ENCODE data around the gene GANAB. TPM values are rescaled to one million over a fixed set of nuclear protein-coding genes. Genes with fewer than 3 reads are reported as not detected.

The GANAB gene
- total RNA-seq, 6 experiments from 2014 or later: 131 to 237 (median 201) TPM

GRCh38 chr11:62578541-62578940, 67.9 kb downstream of the GANAB start:
- WGBS (ENCODE audit: insufficient coverage, low coverage, low lambda C conversion rate, missing lambda C conversion rate): 91% methylated on average over 5 of the region's 11 CpGs
- intact Hi-C loops (cut with DNase I): no loop called here
- H3K4me1 ChIP-seq: peaks cover 0 to 19% (median 2%) of the 10 kb centered on the region in 4 donors

GRCh38 chr11:62577046-62577714, 69.2 kb downstream of the GANAB start:
- no peak overlapping the region for H3K4me3 ChIP-seq
- H3K27me3 ChIP-seq: no peaks in the 10 kb centered on the region

More at GRCh38 chr11:62578541-62578940, 67.9 kb downstream of the GANAB start:
- no peak for TF ChIP-seq CTCF (IDR thresholded peaks at IDR 0.05)
- no peak for TF ChIP-seq POLR2A (IDR thresholded peaks at IDR 0.05)
- no peak for ATAC-seq
- peaks cover 0 to 54% (median 12%) of the 10 kb centered on the region in 4 donors for H3K36me3 ChIP-seq
- H3K4me3 ChIP-seq: no peak overlapping the region
- no peak for DNase-seq
- no peaks in the 10 kb centered on the region for H3K9me3 ChIP-seq
- no peak overlapping the region for H3K27ac ChIP-seq
- no peaks in the 10 kb centered on the region for H3K27me3 ChIP-seq

GRCh38 chr11:62575837-62576236, 70.6 kb downstream of the GANAB start:
- Histone ChIP-seq H3K9me3 (no peaks in the 10 kb centered on the region), H3K36me3 (peaks cover 0 to 55% (median 17%) of the 10 kb centered on the region in 4 donors), H3K27ac (peak overlapping the region; percentile 96 to 100 (median 99)), H3K4me3 (peak overlapping the region in 1 of 3 donors; percentile 59), H3K4me1 (peaks cover 0 to 22% (median 0%) of the 10 kb centered on the region in 4 donors), H3K27me3 (no peaks in the 10 kb centered on the region)
- no peak for DNase-seq
- intact Hi-C loops (cut with DNase I): no loop called here
- no peak for ATAC-seq
- 72% methylated on average over 2 of the region's 14 CpGs for WGBS (ENCODE audit: insufficient coverage, low coverage, low lambda C conversion rate, missing lambda C conversion rate)
- TF ChIP-seq CTCF (IDR thresholded peaks at IDR 0.05) (no peak), POLR2A (IDR thresholded peaks at IDR 0.05) (no peak)

More at GRCh38 chr11:62577046-62577714, 69.2 kb downstream of the GANAB start:
- intact Hi-C loops (cut with DNase I): no loop called here
- peak in 2 of 4 donors; percentile 5 to 7 for ATAC-seq
- H3K27ac ChIP-seq: peak overlapping the region; percentile 96 to 100 (median 99)
- H3K9me3 ChIP-seq: no peaks in the 10 kb centered on the region
- H3K36me3 ChIP-seq: peaks cover 0 to 55% (median 11%) of the 10 kb centered on the region in 4 donors
- H3K4me1 ChIP-seq: peaks cover 0 to 27% (median 2%) of the 10 kb centered on the region in 4 donors
- peak in 1 of 3 donors; percentile 41 for DNase-seq
- 51% methylated on average over 9 of the region's 12 CpGs for WGBS (ENCODE audit: insufficient coverage, low coverage, low lambda C conversion rate, missing lambda C conversion rate)
- no peak for TF ChIP-seq CTCF (IDR thresholded peaks at IDR 0.05)
- TF ChIP-seq POLR2A (IDR thresholded peaks at IDR 0.05): no peak

- WGBS (ENCODE audit: insufficient coverage, low coverage, low lambda C conversion rate, missing lambda C conversion rate): 45% methylated on average over 8 of the region's 17 CpGs
- Histone ChIP-seq H3K27me3 (no peaks in the 10 kb centered on the region), H3K36me3 (peaks cover 0 to 57% (median 20%) of the 10 kb centered on the region in 4 donors), H3K4me1 (peaks cover 0 to 21% (median 0%) of the 10 kb centered on the region in 4 donors), H3K9me3 (no peaks in the 10 kb centered on the region), H3K4me3 (peak overlapping the region; percentile 59 to 74 (median 63)), H3K27ac (peak overlapping the region; percentile 96 to 100 (median 99))
- intact Hi-C loops (cut with DNase I): no loop called here
- ATAC-seq: no peak
- TF ChIP-seq CTCF (IDR thresholded peaks at IDR 0.05) (no peak), POLR2A (IDR thresholded peaks at IDR 0.05) (no peak)
- DNase-seq: peak in 2 of 3 donors; percentile 45 to 61
Observed at GRCh38 chr11:62575156-62575555, 71.3 kb downstream of the GANAB start.

Small RNA genes within 50 kb of the gene (small RNA-seq; reads per million reads assigned to genes)
- gene AP001458.1: 0 reads per million in 2 experiments
- 0 reads per million in 2 experiments for gene SNORA57

Other genes with a start within 250 kb of the GANAB start
- not detected for gene SCGB1A1, start 227.6 kb downstream of the GANAB start, total RNA-seq
- 100 to 1,000 TPM in 4 of 6 experiments, 10 to 100 TPM in 2; 91.0 to 180 (median 113) TPM for gene AHNAK, start 99.8 kb downstream of the GANAB start, total RNA-seq
- gene EEF1G, start 72.7 kb downstream of the GANAB start, total RNA-seq: 100 to 1,000 TPM; 442 to 450 (median 449) TPM
- gene TUT1, start 55.1 kb downstream of the GANAB start, total RNA-seq: 10 to 100 TPM; 12.3 to 34.2 (median 21.1) TPM
- gene MTA2, start 44.7 kb downstream of the GANAB start, total RNA-seq: 10 to 100 TPM; 20.0 to 38.0 (median 31.8) TPM
- gene EML3, start 33.8 kb downstream of the GANAB start, total RNA-seq: 10 to 100 TPM; 19.1 to 36.4 (median 22.7) TPM
- gene ROM1, start 33.4 kb downstream of the GANAB start, total RNA-seq: 1 to 10 TPM; 1.1 to 2.9 (median 1.2) TPM
- 10 to 100 TPM; 17.1 to 32.8 (median 23.4) TPM for gene B3GAT3, start 24.6 kb downstream of the GANAB start, total RNA-seq
- gene INTS5, start 6.7 kb upstream of the GANAB start, total RNA-seq: 10 to 100 TPM; 12.1 to 20.3 (median 13.0) TPM
- gene C11orf98, start 18.6 kb upstream of the GANAB start, total RNA-seq: 10 to 100 TPM; 18.6 to 52.0 (median 25.6) TPM
- 1 to 10 TPM in 5 of 6 experiments, under 1 TPM in 1; 0.74 to 4.1 (median 2.6) TPM for gene CSKMT, start 18.7 kb upstream of the GANAB start, total RNA-seq
- 1 to 10 TPM; 4.0 to 6.3 (median 5.3) TPM for gene UQCC3, start 25.1 kb upstream of the GANAB start, total RNA-seq
- gene LBHD1, start 25.7 kb upstream of the GANAB start, total RNA-seq: 1 to 10 TPM; 2.7 to 6.5 (median 3.7) TPM
- gene UBXN1, start 32.5 kb upstream of the GANAB start, total RNA-seq: 10 to 100 TPM; 24.7 to 41.9 (median 28.0) TPM
- under 1 TPM in 1 of 6 experiments, not detected in 5; 0.12 TPM for gene LRRN4CL, start 42.9 kb upstream of the GANAB start, total RNA-seq
- gene BSCL2, start 60.8 kb upstream of the GANAB start, total RNA-seq: 10 to 100 TPM; 18.8 to 41.4 (median 34.3) TPM
- gene GNG3, start 61.1 kb upstream of the GANAB start, total RNA-seq: not detected
- gene HNRNPUL2, start 80.8 kb upstream of the GANAB start, total RNA-seq: 10 to 100 TPM in 4 of 6 experiments, 1 to 10 TPM in 2; 7.9 to 17.1 (median 13.3) TPM
- gene TTC9C, start 81.9 kb upstream of the GANAB start, total RNA-seq: 10 to 100 TPM in 3 of 6 experiments, 1 to 10 TPM in 3; 8.5 to 13.3 (median 10.6) TPM
- 1 to 10 TPM; 3.4 to 7.1 (median 4.7) TPM for gene ZBTB3, start 107.5 kb upstream of the GANAB start, total RNA-seq
- gene POLR2G, start 115.0 kb upstream of the GANAB start, total RNA-seq: 10 to 100 TPM; 23.8 to 37.4 (median 26.6) TPM
- gene TAF6L, start 124.8 kb upstream of the GANAB start, total RNA-seq: 10 to 100 TPM; 11.9 to 19.3 (median 16.0) TPM
- gene TMEM179B, start 140.8 kb upstream of the GANAB start, total RNA-seq: 10 to 100 TPM; 23.9 to 47.6 (median 29.1) TPM
- gene TMEM223, start 145.4 kb upstream of the GANAB start, total RNA-seq: 10 to 100 TPM in 2 of 6 experiments, 1 to 10 TPM in 4; 6.6 to 26.4 (median 8.2) TPM
- gene NXF1, start 158.8 kb upstream of the GANAB start, total RNA-seq: 10 to 100 TPM; 24.7 to 42.9 (median 32.3) TPM
- gene STX5, start 185.4 kb upstream of the GANAB start, total RNA-seq: 10 to 100 TPM; 22.1 to 27.8 (median 24.6) TPM
- not detected for gene TEX54, start 186.2 kb upstream of the GANAB start, total RNA-seq
- 10 to 100 TPM; 17.6 to 30.6 (median 24.3) TPM for gene WDR74, start 193.0 kb upstream of the GANAB start, total RNA-seq
- gene SLC3A2, start 234.3 kb upstream of the GANAB start, total RNA-seq: 100 to 1,000 TPM in 1 of 6 experiments, 10 to 100 TPM in 5; 39.8 to 106 (median 63.0) TPM

All from right lobe of liver (tissue), 6 donors.